NB4 (cell line): Measurements from ENCODE around the gene RPS16.
A peak's percentile ranks its signal among the peaks of the same experiment; 100 is the strongest.

Experiments
- DNase-seq: peaks from one replicate; pipeline ENCODE4 v3.0.0; 2010; ENCODE audit warnings: low read depth
- H3K4me3 ChIP-seq: one replicate; pipeline ENCODE4 v1.5.1; 2011; ENCODE audit warnings: mild to moderate bottlenecking, low read depth, low read length, moderate library complexity
- MYC ChIP-seq: IDR thresholded peaks from 2 replicates; pipeline ENCODE4 v1.6.1; 2011; ENCODE audit warnings: low read depth, low read length
- POLR2A ChIP-seq: IDR thresholded peaks from 2 replicates; pipeline ENCODE4 v1.6.1; 2011; ENCODE audit warnings: mild to moderate bottlenecking; ENCODE audit not compliant: insufficient read length; ENCODE audit errors: extremely low read depth
- TF ChIP-seq, protein P1 (sequence below): IDR thresholded peaks from one replicate; pipeline ENCODE4 v1.5.1; 2012; ENCODE audit warnings: low read depth, low read length
- TF ChIP-seq, protein P2 (sequence below): IDR thresholded peaks from 2 replicates; pipeline ENCODE4 v1.6.1; 2011; ENCODE audit warnings: low read depth, low read length

Gene RPS16

DNA sequence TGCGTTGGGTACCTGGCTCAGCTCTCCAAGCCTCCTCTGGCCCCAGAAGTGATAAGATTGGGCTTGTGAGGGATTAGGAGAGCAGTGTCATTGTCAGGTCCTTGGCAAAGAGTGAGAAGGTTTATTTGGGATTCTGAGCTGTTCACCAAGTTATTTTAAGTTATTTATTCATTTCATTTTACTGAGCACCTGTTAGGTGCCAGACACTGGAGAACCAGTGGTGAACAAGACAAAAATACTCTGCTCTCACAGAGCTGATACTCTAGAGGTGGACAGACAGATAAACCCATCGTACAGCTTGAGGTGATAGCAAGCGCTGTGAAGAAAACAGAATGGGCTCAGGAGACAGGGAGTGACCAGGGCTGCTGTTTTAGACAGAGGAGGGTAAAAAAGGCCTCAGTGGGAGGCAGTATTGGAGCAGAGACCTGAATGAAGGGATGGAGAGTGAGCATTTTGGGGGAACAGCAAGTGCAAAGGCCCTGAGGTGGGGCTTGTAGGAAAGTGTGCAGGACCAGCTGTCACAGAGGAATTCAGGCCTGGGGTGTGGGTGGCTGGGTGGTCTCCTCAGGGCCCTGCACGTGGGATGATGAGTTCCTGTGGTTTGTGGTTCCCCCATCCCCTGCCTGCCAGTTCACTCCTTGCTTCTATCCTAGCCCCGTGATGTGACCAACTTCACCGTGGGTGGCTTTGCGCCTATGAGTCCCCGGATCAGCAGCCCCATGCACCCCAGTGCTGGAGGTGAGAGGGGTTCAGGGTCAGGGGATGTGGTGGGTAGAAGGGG is 36.2 kb upstream of the RPS16 start:
- H3K4me3 ChIP-seq: no peak overlapping the region
- peak; percentile 15 for DNase-seq
- no peak for TF ChIP-seq POLR2A
- TF ChIP-seq, protein P1, sequence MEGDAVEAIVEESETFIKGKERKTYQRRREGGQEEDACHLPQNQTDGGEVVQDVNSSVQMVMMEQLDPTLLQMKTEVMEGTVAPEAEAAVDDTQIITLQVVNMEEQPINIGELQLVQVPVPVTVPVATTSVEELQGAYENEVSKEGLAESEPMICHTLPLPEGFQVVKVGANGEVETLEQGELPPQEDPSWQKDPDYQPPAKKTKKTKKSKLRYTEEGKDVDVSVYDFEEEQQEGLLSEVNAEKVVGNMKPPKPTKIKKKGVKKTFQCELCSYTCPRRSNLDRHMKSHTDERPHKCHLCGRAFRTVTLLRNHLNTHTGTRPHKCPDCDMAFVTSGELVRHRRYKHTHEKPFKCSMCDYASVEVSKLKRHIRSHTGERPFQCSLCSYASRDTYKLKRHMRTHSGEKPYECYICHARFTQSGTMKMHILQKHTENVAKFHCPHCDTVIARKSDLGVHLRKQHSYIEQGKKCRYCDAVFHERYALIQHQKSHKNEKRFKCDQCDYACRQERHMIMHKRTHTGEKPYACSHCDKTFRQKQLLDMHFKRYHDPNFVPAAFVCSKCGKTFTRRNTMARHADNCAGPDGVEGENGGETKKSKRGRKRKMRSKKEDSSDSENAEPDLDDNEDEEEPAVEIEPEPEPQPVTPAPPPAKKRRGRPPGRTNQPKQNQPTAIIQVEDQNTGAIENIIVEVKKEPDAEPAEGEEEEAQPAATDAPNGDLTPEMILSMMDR: no peak
- TF ChIP-seq, protein P2, sequence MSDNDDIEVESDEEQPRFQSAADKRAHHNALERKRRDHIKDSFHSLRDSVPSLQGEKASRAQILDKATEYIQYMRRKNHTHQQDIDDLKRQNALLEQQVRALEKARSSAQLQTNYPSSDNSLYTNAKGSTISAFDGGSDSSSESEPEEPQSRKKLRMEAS: no peak
- no peak for TF ChIP-seq MYC

DNA sequence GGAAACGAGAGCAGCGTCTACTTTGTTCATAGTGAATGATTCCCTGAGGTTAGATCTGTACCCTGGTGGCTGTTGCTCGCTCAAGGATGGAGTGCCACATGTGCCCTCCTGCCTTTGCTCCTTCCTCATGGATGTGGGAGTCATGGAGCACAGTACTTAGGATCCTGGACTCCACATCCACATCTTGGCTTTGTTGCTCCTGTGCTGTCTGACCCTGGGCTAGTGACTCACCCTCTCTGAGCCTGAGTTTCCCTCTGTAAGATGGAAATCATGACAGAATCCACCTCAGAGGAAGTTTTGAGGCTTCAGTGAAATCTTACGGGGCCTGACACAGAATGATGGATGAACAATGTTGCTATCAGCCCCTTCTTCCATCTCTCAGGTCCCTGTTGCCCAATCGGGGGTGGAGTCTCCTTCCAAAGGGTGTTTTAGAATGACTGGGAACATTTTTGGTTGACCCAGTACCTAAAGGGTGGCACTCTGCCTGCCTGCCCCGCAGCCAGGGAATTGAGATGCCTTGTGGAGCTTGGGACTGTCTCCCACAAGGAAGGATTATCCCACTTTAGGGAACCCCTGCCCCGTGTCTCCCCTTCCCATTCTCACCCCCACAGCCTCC is 35.1 kb upstream of the RPS16 start:
- no peak overlapping the region for H3K4me3 ChIP-seq
- TF ChIP-seq, protein P2: no peak
- TF ChIP-seq, protein P1: no peak
- no peak for TF ChIP-seq POLR2A
- no peak for TF ChIP-seq MYC
- no peak for DNase-seq

DNA sequence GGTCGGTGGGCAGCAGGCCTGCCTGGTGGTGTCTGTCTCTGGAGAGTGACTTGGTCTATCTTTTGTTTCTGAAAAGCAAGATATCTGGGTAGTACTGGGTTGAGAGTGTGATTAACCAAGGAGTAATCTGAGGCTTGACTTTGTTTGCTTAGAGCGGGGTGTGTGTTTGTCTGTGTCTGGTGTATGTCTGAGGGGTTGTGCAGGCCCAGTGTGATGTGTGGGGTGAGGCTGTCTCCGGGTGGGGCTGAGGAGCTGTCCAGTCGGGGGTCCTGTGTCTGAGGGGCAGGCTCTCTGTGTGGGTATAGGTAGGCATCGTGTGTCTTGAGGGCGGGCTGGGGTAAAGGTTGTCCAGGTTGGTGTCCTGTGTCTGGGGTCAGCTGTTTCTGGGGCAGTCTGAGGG is 33.8 kb upstream of the RPS16 start:
- TF ChIP-seq MYC: no peak
- TF ChIP-seq POLR2A: no peak
- TF ChIP-seq, protein P2: no peak
- TF ChIP-seq, protein P1: no peak
- DNase-seq: no peak
- H3K4me3 ChIP-seq: no peak overlapping the region

DNA sequence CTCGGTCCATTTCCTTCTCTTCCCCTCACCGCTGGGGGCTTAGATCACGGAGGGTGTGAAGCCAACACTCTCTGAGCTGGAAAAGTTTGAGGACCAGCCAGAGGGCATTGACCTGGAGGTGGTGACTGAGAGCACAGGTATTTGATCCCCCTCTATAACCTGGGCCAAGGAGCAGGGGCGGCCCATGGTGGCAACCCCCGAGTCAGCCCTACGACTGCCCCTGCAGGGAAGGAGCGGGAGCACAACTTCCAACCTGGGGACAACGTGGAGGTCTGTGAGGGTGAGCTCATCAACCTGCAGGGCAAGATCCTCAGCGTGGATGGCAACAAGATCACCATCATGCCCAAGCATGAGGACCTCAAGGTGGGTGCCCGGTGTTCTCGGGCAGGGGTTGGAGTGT is 33.3 kb upstream of the RPS16 start:
- TF ChIP-seq POLR2A (no peak), MYC (no peak)
- TF ChIP-seq, protein P2: no peak
- TF ChIP-seq, protein P1: no peak
- no peak for DNase-seq
- no peak overlapping the region for H3K4me3 ChIP-seq

DNA sequence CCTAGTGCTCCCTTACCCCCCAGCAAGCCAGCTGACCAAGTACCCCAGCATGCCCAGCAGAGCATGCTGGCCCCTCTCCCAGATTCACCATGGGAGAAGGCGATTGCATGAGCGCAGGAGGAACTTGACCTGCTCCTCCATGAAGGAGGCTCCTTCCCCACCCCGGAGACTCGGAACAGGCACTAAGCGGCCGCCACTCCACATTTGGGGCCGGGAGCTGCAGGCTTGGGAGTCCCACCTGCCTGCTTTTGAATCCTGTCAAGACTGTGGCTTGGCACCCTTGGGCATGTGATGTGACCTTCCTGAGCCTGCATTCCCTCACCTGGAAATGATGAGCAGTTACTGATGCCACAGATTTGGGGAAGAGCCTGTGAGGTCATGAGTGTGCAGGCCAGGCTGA is 32.2 kb upstream of the RPS16 start:
- no peak overlapping the region for H3K4me3 ChIP-seq
- TF ChIP-seq MYC (no peak), POLR2A (no peak)
- TF ChIP-seq, protein P2: no peak
- TF ChIP-seq, protein P1: no peak
- DNase-seq: no peak
